ENCODE results near the gene TMCC3. TPM values are rescaled to one million over a fixed set of nuclear protein-coding genes. Genes with fewer than 3 reads are reported as not detected.
A peak's percentile ranks its signal among the peaks of the same experiment; 100 is the strongest.

TMCC3 gene
- total and polyA plus RNA-seq, 4 donors, result 0.81 to 2.3 (median 1.5) TPM

GRCh38 chr12:94625531-94625930, 24.8 kb downstream of the TMCC3 start:
- no peak for TF ChIP-seq YY1 (IDR thresholded peaks at IDR 0.05)
- peak in 1 of 2 donors; percentile 15 for TF ChIP-seq HNF4A (conservative IDR thresholded peaks at IDR 0.05)
- no peak for TF ChIP-seq NR2F2 (IDR thresholded peaks at IDR 0.05)
- no peak for TF ChIP-seq GABPA (IDR thresholded peaks at IDR 0.05 in 1 of 2, conservative IDR thresholded peaks at IDR 0.05 in 1 of 2)
- no peak for TF ChIP-seq FOXA1 (IDR thresholded peaks at IDR 0.05)
- TF ChIP-seq RXRA (IDR thresholded peaks at IDR 0.05), result no peak
- TF ChIP-seq RAD21 (IDR thresholded peaks at IDR 0.05), result no peak
- TF ChIP-seq JUND (IDR thresholded peaks at IDR 0.05), result no peak
- no peaks in the 10 kb centered on the region for H3K36me3 ChIP-seq (ENCODE audit: control insufficient read depth in 4 of 4, insufficient read depth in 3 of 4, low read depth in 1 of 4, low read length in 3 of 4)
- no peak overlapping the region for H3K9ac ChIP-seq (ENCODE audit: low read depth in 1 of 2, low read length in 2 of 2)
- peaks cover 0 to 18% (median 7%) of the 10 kb centered on the region in 4 donors for H3K4me1 ChIP-seq (ENCODE audit: control insufficient read depth in 4 of 4, insufficient read depth in 4 of 4, low read length in 3 of 4)
- no peaks in the 10 kb centered on the region for H3K27me3 ChIP-seq (ENCODE audit: control insufficient read depth in 4 of 4, insufficient read depth in 4 of 4, low read length in 3 of 4)
- no peak for DNase-seq (ENCODE audit: low spot score)
- no peak overlapping the region for H3K4me3 ChIP-seq (ENCODE audit: low read depth in 1 of 3, low read length in 3 of 3)
- no peak overlapping the region for H3K27ac ChIP-seq (ENCODE audit: low read depth in 1 of 2, low read length in 2 of 2)
- H3K9me3 ChIP-seq (ENCODE audit: control insufficient read depth in 4 of 4, low read length in 3 of 4), result no peaks in the 10 kb centered on the region
- 77% methylated on average over 6 of the region's 6 CpGs for WGBS

GRCh38 chr12:94623161-94623920, 27.0 kb downstream of the TMCC3 start:
- no peaks in the 10 kb centered on the region for H3K36me3 ChIP-seq (ENCODE audit: control insufficient read depth in 4 of 4, insufficient read depth in 3 of 4, low read depth in 1 of 4, low read length in 3 of 4)
- no peaks in the 10 kb centered on the region for H3K27me3 ChIP-seq (ENCODE audit: control insufficient read depth in 4 of 4, insufficient read depth in 4 of 4, low read length in 3 of 4)
- H3K9ac ChIP-seq (ENCODE audit: low read depth in 1 of 2, low read length in 2 of 2), result no peak overlapping the region
- H3K4me1 ChIP-seq (ENCODE audit: control insufficient read depth in 4 of 4, insufficient read depth in 4 of 4, low read length in 3 of 4), result peaks cover 0 to 18% (median 7%) of the 10 kb centered on the region in 4 donors
- H3K9me3 ChIP-seq (ENCODE audit: control insufficient read depth in 4 of 4, low read length in 3 of 4), result no peaks in the 10 kb centered on the region
- no peak overlapping the region for H3K27ac ChIP-seq (ENCODE audit: low read depth in 1 of 2, low read length in 2 of 2)
- DNase-seq (ENCODE audit: low spot score), result no peak
- no peak for TF ChIP-seq EGR1 (IDR thresholded peaks at IDR 0.05; ENCODE audit: low read depth in 2 of 2)
- no peak for TF ChIP-seq TAF1 (conservative IDR thresholded peaks at IDR 0.05)
- TF ChIP-seq ATF3 (IDR thresholded peaks at IDR 0.05), result no peak
- TF ChIP-seq JUND (IDR thresholded peaks at IDR 0.05), result no peak
- TF ChIP-seq YY1 (IDR thresholded peaks at IDR 0.05), result no peak
- WGBS, result 87% methylated on average over 11 of the region's 11 CpGs
- H3K4me3 ChIP-seq (ENCODE audit: low read depth in 1 of 3, low read length in 3 of 3), result no peak overlapping the region

GRCh38 chr12:94622475-94622874, 27.9 kb downstream of the TMCC3 start:
- Histone ChIP-seq H3K36me3 (ENCODE audit: control insufficient read depth in 4 of 4, insufficient read depth in 3 of 4, low read depth in 1 of 4, low read length in 3 of 4) (no peaks in the 10 kb centered on the region), H3K27ac (ENCODE audit: low read depth in 1 of 2, low read length in 2 of 2) (peak overlapping the region in 1 of 2 donors; percentile 71), H3K9me3 (ENCODE audit: control insufficient read depth in 4 of 4, low read length in 3 of 4) (no peaks in the 10 kb centered on the region), H3K27me3 (ENCODE audit: control insufficient read depth in 4 of 4, insufficient read depth in 4 of 4, low read length in 3 of 4) (no peaks in the 10 kb centered on the region), H3K9ac (ENCODE audit: low read depth in 1 of 2, low read length in 2 of 2) (no peak overlapping the region), H3K4me3 (ENCODE audit: low read depth in 1 of 3, low read length in 3 of 3) (no peak overlapping the region), H3K4me1 (ENCODE audit: control insufficient read depth in 4 of 4, insufficient read depth in 4 of 4, low read length in 3 of 4) (peaks cover 0 to 18% (median 7%) of the 10 kb centered on the region in 4 donors)
- no peak for DNase-seq (ENCODE audit: low spot score)
- no peak for TF ChIP-seq RXRA (IDR thresholded peaks at IDR 0.05)
- no peak for TF ChIP-seq ZBTB33 (IDR thresholded peaks at IDR 0.05)
- no peak for TF ChIP-seq JUND (IDR thresholded peaks at IDR 0.05)
- no peak for TF ChIP-seq EGR1 (IDR thresholded peaks at IDR 0.05; ENCODE audit: low read depth in 2 of 2)
- 61% methylated on average over 4 of the region's 4 CpGs for WGBS

Measured in liver (tissue), 9 donors.